Adipocyte (in vitro differentiated cells): ENCODE measurements around the gene WDR27.

Experiments
- DNase-seq: peaks from one replicate; pipeline ENCODE4 v3.0.0-alpha.2; 2015; ENCODE audit warnings: low read depth
- H3K27me3 ChIP-seq: replicated peaks from 2 replicates; pipeline ENCODE4 v1.7.0; 2013; ENCODE audit warnings: mild to moderate bottlenecking, low read length, moderate library complexity; ENCODE audit not compliant: control insufficient read depth, insufficient read depth
- H3K36me3 ChIP-seq: 2 replicates; pipeline ENCODE4 v1.7.0; 2013; ENCODE audit warnings: low read length, mild to moderate bottlenecking, moderate library complexity; ENCODE audit not compliant: control insufficient read depth, insufficient read depth, severe bottlenecking
- H3K4me1 ChIP-seq: 2 replicates; pipeline ENCODE4 v1.7.0; 2013; ENCODE audit warnings: mild to moderate bottlenecking, low read length, moderate library complexity; ENCODE audit not compliant: control insufficient read depth, insufficient read depth
- H3K4me3 ChIP-seq: 2 replicates; pipeline ENCODE4 v1.7.0; 2013; ENCODE audit warnings: mild to moderate bottlenecking, low read length, moderate library complexity
- H3K9ac ChIP-seq: 2 replicates; pipeline ENCODE4 v1.7.0; 2013; ENCODE audit warnings: mild to moderate bottlenecking, low read length, moderate library complexity
- H3K9me3 ChIP-seq: 2 replicates; pipeline ENCODE4 v1.7.0; 2013; ENCODE audit warnings: mild to moderate bottlenecking, low read length, moderate library complexity; ENCODE audit not compliant: control insufficient read depth

The WDR27 gene

GRCh38 chr6:169590376-169590939 lies 111.4 kb downstream of the WDR27 start:
- H3K9me3 ChIP-seq = no peaks in the 10 kb centered on the region
- peak overlapping the region; percentile 48 for H3K9ac ChIP-seq
- H3K4me1 ChIP-seq = peaks cover 28% of the 10 kb centered on the region
- H3K27me3 ChIP-seq = no peaks in the 10 kb centered on the region
- DNase-seq = no peak
- H3K36me3 ChIP-seq = no peaks in the 10 kb centered on the region
- peak overlapping the region; percentile 26 for H3K4me3 ChIP-seq

GRCh38 chr6:169589699-169590257 lies 112.1 kb downstream of the WDR27 start:
- H3K27me3 ChIP-seq = no peaks in the 10 kb centered on the region
- H3K4me3 ChIP-seq = peak overlapping the region; percentile 26
- peaks cover 1% of the 10 kb centered on the region for H3K9me3 ChIP-seq
- peak overlapping the region; percentile 48 for H3K9ac ChIP-seq
- DNase-seq = no peak
- H3K4me1 ChIP-seq = peaks cover 28% of the 10 kb centered on the region
- no peaks in the 10 kb centered on the region for H3K36me3 ChIP-seq

GRCh38 chr6:169589293-169589692 lies 112.5 kb downstream of the WDR27 start:
- peaks cover 28% of the 10 kb centered on the region for H3K4me1 ChIP-seq
- no peak for DNase-seq
- no peaks in the 10 kb centered on the region for H3K36me3 ChIP-seq
- peak overlapping the region; percentile 26 for H3K4me3 ChIP-seq
- H3K27me3 ChIP-seq = no peaks in the 10 kb centered on the region
- peaks cover 6% of the 10 kb centered on the region for H3K9me3 ChIP-seq
- H3K9ac ChIP-seq = peak overlapping the region; percentile 48

- DNase-seq = peak; percentile 31
- no peak overlapping the region for H3K9ac ChIP-seq
- no peaks in the 10 kb centered on the region for H3K36me3 ChIP-seq
- peaks cover 27% of the 10 kb centered on the region for H3K4me1 ChIP-seq
- peaks cover 6% of the 10 kb centered on the region for H3K9me3 ChIP-seq
- H3K4me3 ChIP-seq = no peak overlapping the region
- H3K27me3 ChIP-seq = no peaks in the 10 kb centered on the region
Measured at GRCh38 chr6:169587975-169588374, 113.9 kb downstream of the WDR27 start.

GRCh38 chr6:169583886-169584541 lies 117.8 kb downstream of the WDR27 start:
- H3K4me1 ChIP-seq = peaks cover 1% of the 10 kb centered on the region
- no peak overlapping the region for H3K4me3 ChIP-seq
- no peaks in the 10 kb centered on the region for H3K27me3 ChIP-seq
- H3K9me3 ChIP-seq = peaks cover 6% of the 10 kb centered on the region
- peaks cover under 1% of the 10 kb centered on the region for H3K36me3 ChIP-seq
- no peak overlapping the region for H3K9ac ChIP-seq
- DNase-seq = no peak

GRCh38 chr6:169579407-169580111 lies 122.3 kb downstream of the WDR27 start:
- H3K4me3 ChIP-seq = no peak overlapping the region
- peaks cover 3% of the 10 kb centered on the region for H3K9me3 ChIP-seq
- H3K4me1 ChIP-seq = no peaks in the 10 kb centered on the region
- no peak for DNase-seq
- H3K9ac ChIP-seq = no peak overlapping the region
- peaks cover 4% of the 10 kb centered on the region for H3K36me3 ChIP-seq
- no peaks in the 10 kb centered on the region for H3K27me3 ChIP-seq

GRCh38 chr6:169577974-169578373 lies 123.9 kb downstream of the WDR27 start:
- DNase-seq = no peak
- Histone ChIP-seq H3K36me3 (peaks cover 4% of the 10 kb centered on the region), H3K4me1 (no peaks in the 10 kb centered on the region), H3K27me3 (no peaks in the 10 kb centered on the region), H3K9ac (no peak overlapping the region), H3K9me3 (no peaks in the 10 kb centered on the region), H3K4me3 (peak overlapping the region; percentile 9)

GRCh38 chr6:169577236-169577635 lies 124.6 kb downstream of the WDR27 start:
- Histone ChIP-seq H3K36me3 (peaks cover 4% of the 10 kb centered on the region), H3K4me1 (no peaks in the 10 kb centered on the region), H3K9ac (no peak overlapping the region), H3K4me3 (peak overlapping the region; percentile 9), H3K9me3 (no peaks in the 10 kb centered on the region), H3K27me3 (no peaks in the 10 kb centered on the region)
- no peak for DNase-seq

- H3K9ac ChIP-seq = no peak overlapping the region
- H3K4me3 ChIP-seq = no peak overlapping the region
- H3K27me3 ChIP-seq = no peaks in the 10 kb centered on the region
Measured at GRCh38 chr6:169575821-169576220, 126.0 kb downstream of the WDR27 start.

GRCh38 chr6:169575365-169575764 lies 126.5 kb downstream of the WDR27 start:
- no peak for DNase-seq
- H3K9me3 ChIP-seq = no peaks in the 10 kb centered on the region
- no peaks in the 10 kb centered on the region for H3K27me3 ChIP-seq
- no peaks in the 10 kb centered on the region for H3K4me1 ChIP-seq
- no peak overlapping the region for H3K9ac ChIP-seq
- H3K4me3 ChIP-seq = no peak overlapping the region
- H3K36me3 ChIP-seq = peaks cover 4% of the 10 kb centered on the region

More at GRCh38 chr6:169575821-169576220, 126.0 kb downstream of the WDR27 start:
- DNase-seq = no peak
- H3K36me3 ChIP-seq = peaks cover 4% of the 10 kb centered on the region
- no peaks in the 10 kb centered on the region for H3K4me1 ChIP-seq
- H3K9me3 ChIP-seq = no peaks in the 10 kb centered on the region

- Histone ChIP-seq H3K4me3 (no peak overlapping the region), H3K9me3 (no peaks in the 10 kb centered on the region), H3K36me3 (peaks cover 4% of the 10 kb centered on the region), H3K9ac (no peak overlapping the region), H3K27me3 (no peaks in the 10 kb centered on the region), H3K4me1 (no peaks in the 10 kb centered on the region)
- DNase-seq = no peak
Measured at GRCh38 chr6:169574420-169574819, 127.4 kb downstream of the WDR27 start.
